GM19395 (cell line): ENCODE measurements around the gene DCPS.
"Not testable (repeated sequence)": the region's sequence is repeated elsewhere in the genome, so short reads cannot be mapped to it uniquely, and the experiment has no call there.

Source experiments
- ATAC-seq: cut with Tn5 transposase; IDR thresholded peaks from one replicate; pipeline ENCODE4 v1.9.1; 2021; ENCODE audit warnings: mild to moderate bottlenecking, moderate library complexity; ENCODE audit not compliant: unreplicated experiment

DCPS gene

GRCh38 chr11:126343051-126343450, 39.2 kb downstream of the DCPS start:
- no peak for ATAC-seq

DNA sequence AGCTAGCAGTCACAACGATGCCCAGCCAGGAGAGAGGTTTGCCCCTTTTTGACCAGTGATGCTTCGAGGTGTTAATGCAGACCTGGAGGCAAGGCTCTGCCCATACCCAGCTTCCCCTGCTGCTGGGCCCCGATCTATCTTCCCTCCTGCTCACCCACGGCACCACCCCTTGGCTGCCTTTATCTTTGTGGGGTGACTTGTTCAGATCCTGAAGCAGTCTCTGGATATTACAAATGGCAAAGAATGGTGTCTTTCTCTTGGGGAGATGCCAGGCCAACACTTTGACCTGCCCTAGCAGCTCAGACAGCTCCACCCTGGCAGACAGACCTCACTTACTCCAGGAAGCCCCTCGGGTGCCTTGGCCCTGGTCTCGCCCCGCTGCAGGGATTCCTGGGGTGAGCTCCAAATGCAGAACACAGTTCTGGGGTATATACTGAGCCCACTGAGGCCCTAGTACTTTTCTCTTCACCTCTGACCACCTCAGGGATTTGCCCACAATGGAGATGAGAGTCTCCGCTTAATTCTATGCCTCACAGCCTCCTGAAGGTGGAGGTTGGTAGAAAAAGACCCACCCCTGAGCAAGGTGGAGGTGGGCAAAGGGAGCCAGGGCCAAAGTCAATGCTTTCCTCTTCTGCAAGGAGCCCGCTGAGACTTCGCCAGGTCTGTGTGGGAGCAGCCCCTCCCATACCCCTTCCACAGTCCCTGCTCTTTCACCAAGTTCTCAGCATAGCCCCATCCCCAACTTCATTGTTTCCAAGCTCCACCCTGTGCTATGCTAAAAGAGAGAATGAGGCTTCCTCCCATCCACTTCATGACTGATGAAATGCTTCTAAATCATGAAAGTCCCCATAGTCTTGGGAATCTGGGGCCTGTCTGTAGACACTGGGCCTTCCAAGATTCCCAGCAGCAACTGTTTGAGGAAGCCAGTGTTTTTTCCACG, 40.6 kb downstream of the DCPS start:
- no peak for ATAC-seq

- no peak for ATAC-seq
Measured at GRCh38 chr11:126345283-126345682, 41.4 kb downstream of the DCPS start.

DNA sequence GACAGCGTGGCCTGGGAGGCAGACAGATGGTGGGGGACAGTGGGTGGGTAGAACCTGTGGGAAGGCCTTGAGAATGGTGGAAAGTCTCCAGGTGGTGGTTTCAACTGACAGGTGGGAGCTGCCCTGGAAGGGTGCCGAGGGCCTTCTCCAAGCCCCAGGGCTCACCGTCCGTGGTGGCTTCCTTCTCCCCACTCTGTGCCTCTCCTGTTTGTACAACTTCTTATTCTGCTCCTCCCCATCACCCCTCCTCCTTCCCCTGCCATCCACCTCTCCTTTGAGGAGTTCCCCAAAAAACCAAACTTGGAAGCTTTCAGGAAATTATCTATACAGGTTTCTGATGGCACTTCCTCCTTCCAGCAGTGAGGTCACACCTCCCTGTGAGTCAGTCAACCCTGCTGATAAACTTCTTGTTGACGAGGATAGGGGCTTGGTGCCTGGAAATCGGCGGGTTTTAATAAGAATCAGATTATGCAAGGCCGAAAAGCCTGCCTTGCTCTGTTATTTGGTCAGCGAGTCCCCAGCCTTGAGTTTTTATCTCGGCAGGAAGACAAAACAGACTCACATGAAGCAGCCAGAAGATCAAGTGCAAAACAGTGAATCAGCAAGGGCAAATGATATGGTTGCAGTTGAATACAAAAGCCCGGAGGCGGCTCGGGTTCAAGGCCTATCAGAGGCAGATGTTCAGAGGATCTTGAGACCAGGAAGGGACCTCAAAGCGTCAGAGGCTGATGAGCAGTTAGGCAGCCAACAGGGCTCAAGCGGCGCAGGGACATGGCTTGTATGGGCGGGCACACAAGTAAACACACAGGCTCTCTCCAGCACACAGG, 42.1 kb downstream of the DCPS start:
- ATAC-seq, result no peak

- no peak for ATAC-seq
Measured at GRCh38 chr11:126346586-126346940, 42.7 kb downstream of the DCPS start.

DNA sequence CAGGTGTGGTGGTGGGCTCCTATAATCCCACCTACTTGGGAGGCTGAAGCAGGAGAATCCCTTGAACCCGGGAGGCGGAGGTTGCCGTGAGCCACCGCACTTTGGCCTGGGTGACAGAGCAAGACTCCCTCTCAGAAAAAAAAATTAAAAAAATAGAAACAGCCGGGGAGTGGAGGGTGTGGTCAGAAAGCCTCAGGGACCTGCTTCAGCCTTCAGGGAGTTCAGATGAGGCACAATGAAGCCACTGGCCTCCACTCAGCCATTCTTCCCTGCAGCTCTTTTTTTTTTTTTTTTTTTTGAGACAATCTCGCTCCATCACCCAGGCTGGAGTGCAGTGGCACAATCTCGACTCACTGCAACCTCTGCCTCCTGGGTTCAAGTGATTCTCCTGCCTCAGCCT, 43.1 kb downstream of the DCPS start:
- ATAC-seq, result not testable (repeated sequence)

GRCh38 chr11:126347751-126348668, 44.1 kb downstream of the DCPS start:
- no peak for ATAC-seq

- ATAC-seq, result no peak
Measured at GRCh38 chr11:126348806-126349582, 45.1 kb downstream of the DCPS start.

DNA sequence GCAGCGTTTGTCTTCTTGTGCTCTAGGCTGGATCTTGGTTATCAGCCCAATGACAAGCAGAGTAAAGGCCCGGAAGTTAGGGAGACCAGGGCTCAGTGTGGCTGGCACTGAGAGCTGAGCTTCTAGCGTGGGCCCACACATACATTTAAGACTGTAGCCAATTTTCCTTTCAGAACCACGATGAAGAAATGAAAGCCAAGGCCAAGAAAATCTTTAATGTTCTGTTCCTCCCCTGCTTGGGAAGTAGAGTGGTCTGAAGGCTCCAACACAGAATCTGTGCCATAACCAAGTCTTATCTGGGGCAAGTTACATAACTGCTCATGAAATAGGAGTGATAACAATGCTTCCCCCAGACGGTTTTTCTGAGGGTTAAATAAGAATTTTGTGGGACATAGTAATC, 47.0 kb downstream of the DCPS start:
- no peak for ATAC-seq

DNA sequence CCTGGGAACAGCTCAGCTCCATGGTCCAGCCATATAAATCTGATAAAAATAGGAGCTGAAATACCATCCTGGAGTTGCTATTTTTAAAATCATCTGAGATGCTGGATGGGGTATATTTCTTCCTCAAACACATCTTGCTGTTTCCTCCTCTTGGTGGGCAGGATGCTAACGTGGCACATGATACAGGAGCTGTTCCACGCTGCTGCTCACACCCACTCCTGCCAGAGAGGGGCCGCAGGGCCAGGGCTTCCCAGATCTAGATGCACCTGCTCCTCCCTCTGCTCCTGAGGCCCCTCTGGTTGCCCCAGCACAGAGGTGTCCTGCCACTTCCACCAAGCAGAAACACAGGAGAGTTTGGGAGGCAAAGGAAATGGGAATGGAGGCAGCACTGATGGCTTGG, 48.3 kb downstream of the DCPS start:
- ATAC-seq, result no peak

- ATAC-seq, result no peak
Measured at GRCh38 chr11:126352934-126353801, 49.3 kb downstream of the DCPS start.

DNA sequence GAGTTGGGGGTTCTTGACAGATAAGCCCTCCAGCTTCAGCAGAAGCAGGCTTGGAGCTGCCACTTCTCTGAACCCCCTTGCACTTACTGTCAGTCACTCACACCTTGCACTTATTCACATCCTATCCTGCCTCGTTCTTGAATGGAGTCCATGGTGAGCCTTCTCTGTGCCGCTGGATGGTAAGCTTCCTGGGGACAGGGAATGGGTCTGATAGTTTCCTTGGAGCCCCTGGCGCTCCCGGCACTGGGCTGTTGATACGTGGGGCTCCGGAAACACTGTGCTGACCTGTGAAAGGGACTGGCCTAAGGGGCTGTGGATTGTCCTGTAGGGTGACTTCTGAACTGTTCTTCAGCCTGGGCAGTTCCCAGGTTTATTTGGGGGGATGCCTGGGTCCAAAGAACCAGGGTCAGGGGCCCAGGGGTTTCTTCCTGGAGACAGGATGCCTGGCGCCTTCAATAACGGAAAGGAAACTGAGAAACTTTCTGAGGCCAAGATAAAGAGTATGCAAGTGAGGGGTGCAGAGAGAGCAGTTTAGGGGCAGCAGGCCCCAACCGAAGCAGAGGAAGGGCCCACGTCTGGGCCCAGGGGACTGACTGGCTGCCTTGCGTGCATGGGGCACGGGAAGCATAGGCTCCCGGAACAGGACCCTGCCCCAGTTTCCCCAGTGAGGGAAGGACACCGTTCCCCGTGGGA, 50.9 kb downstream of the DCPS start:
- peak; percentile 54 for ATAC-seq

DNA sequence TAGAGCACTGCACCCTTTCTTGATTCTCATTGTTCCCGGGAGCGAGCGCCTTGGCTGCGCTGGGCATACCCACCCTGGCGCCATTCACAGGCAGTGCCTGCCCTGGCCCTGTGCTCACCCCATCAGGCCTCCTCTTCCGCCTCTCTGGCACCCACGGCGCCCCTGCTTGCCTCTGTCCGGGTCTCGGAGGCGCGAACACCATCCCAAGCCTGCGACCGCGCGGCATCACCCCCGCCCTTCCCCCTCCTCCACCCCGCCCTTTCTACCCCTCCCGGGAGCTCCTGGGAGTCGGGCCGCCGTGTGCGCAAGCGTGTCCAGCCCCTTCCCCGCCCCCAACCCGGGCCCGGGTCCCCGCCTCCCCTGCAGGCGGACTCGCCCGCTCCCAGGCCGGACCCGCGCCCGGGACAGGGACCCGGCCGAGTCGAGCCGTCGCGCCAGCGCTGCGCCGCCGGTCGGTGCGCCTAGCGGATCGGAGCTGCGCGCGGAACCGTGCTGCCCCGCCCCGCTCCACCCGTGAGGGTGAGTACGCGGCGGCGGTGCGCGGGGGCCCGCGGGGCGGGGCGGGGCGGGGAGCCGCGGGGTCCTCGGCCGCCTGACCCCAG, 51.6 kb downstream of the DCPS start, which contains the start of gene ST3GAL4:
Gene ST3GAL4, plus strand, starts transcription at position 363 of the 602 bp plus-strand sequence. CDS start 50,470 bp downstream, outside the sequence.
- ATAC-seq, result peak; percentile 67

GRCh38 chr11:126355926-126356897, 52.4 kb downstream of the DCPS start:
- peak; percentile 29 for ATAC-seq

DNA sequence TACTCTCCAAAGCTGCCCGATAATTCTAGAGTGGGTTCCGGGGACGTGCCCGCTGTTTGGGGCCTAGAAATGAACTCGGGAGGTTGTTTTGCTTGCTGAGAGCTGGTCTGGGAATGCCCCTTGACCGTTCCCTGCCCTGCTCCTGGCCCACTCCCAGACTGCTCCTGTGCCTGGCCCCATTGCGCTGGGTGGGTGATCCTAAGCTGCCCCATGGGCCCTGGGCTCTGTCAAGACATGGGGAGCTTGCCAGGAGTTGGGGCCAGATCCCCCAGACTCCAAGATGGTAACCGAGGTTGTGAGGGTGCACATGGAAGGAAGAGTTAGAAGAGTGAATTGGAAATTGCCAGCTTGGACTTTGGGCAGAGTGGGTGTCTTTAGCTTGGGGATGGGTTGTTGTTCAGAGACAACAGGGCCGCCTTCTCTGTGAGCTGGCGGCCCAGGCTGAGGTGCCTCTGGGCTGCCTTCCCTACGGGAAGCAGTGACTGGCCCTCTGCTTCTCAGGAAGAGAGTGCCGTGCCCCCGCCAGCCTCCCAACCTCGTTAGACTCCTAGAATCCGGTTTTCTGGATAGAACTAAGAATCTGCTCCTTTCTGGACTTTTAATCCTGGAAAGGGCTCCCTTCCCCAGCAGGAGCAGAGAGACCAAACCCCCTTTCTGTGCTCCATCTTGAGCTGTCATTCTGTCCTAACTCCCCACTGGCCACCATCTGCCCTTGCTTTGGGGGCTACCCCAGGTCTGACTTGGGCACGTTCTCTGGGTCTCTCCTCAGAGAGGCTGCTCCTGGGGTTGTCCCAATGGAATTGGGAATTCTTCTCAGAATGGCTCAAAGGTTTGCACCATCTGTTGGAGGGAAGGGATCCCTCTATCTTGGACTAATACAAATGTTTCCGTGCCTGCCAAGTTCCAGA, 53.4 kb downstream of the DCPS start:
- ATAC-seq, result no peak
